Endometrial microvascular endothelial cells (primary cell): Measurements from ENCODE around the gene SGIP1. TPM values are rescaled to one million over a fixed set of nuclear protein-coding genes. Genes with fewer than 3 reads are reported as not detected.
"Not testable (repeated sequence)": the region's sequence is repeated elsewhere in the genome, so short reads cannot be mapped to it uniquely, and the experiment has no call there.

Source experiments
- in situ Hi-C: cut with HindIII; loops from 2 replicates; pipeline ENCODE4 v1.10.0; 2017; ENCODE audit warnings: low sequenced_read_pairs, low pct_unique_long_range_greater_than_20kb; ENCODE audit errors: inconsistent ontology term
- total RNA-seq: library from RNA; depleted of rRNA; stranded (reverse); fragments of >200 nt; gene quantifications from one replicate; pipeline ENCODE4 v1.2.3, GENCODE V29; 2015; ENCODE audit errors: inconsistent ontology term

SGIP1 gene
- total RNA-seq, 1 donor from 2014 or later: 0.46 TPM

DNA sequence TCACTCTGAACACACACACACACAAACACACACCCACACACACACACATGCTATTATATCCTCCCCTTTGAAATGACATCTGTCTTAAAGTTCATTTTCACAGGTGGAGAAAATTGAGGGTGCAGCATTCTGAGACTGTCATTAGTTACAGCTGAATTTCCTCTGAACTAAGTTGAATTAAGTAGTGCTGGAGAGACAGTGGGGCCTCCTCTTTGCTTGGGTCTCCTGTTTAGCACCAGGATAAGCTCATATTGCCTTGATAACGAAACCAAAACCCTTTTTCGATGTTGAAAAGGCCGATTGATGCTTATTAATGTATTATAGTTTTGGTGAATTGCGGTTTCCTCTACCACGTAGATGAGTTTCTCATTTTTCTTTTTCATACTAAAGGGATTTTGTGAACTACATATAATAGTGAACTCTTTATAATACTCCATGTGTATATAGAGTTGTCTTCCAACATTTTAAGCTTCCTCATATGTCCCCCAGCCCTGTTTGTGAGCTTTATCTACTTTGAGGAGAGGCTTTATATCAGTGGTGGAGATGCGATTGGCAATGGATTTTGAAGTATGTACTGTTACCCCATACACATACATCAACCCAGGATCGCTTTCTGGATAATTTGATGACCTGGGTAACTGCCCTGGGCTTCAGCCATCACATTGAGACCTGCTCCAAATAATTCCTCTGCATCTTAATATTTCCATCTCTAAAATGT lies 235.7 kb downstream of the SGIP1 start:
- in situ Hi-C loops: loop anchor here (25.0 kb wide), 1 partner anchor 218 kb away; no protein-coding TSS in a partner anchor

- in situ Hi-C loops: loop anchor here (25.0 kb wide), 1 partner anchor 217 kb away; no protein-coding TSS in a partner anchor
Observed at GRCh38 chr1:66770240-66770639, 236.3 kb downstream of the SGIP1 start.

DNA sequence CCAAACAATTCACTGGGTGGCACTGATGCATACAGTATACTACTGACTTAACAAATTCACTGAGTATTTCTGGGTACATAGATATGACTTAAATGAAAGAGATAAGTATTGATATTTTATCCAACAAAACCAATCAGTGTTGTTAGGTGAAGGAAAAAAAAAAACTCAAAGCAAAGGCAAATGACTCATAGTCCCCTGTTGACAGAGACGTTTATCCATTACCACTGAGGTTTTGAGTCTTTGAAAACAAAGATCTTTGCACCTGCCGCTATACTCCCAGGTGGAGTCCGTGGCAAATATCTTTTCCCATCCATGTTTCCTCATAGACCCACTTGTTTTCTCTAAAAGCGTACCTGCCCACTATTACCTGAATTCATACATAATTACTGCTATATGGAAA lies 236.7 kb downstream of the SGIP1 start:
- in situ Hi-C loops: loop anchor here (25.0 kb wide), 1 partner anchor 217 kb away; no protein-coding TSS in a partner anchor

DNA sequence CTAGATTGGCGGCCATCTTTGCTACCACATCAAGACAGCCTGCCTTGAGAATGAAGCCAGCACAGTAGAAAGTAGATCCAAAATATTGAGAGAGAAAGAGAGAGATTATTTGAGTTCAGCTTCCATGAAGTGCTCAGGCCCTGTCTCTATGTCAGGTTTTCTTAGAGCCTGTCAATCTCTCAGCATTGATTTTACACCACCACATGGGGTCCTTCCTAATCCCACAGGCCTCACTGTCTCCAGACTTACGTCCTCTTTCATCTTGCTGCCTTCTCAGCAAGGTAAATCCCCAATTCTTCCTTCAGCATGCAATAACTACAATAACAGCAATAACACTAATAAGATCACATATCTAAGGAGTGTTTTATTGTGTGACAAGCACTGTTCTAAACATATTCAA lies 239.3 kb downstream of the SGIP1 start:
- in situ Hi-C loops: loop anchor here (25.0 kb wide), 1 partner anchor 214 kb away; no protein-coding TSS in a partner anchor

DNA sequence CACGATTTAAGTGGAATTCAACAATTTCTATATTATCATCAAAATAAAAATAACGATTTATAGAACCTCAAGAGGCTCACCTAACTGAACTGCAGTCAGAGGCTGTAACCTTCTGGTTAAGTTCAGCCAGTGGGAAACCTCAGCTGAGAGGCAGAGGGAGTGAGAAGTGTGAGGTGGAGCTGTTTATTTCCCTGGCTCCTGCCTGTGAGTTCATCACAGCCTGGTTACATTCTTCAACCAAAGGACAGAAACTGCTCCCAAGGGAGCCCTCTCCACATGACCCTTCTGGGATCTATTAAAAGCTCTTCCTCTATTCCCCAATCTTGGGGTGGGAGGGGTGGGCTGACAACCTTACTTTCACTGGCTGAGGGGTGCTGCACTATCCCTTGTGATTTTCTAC lies 240.5 kb downstream of the SGIP1 start:
- in situ Hi-C loops: loop anchor here (25.0 kb wide), 1 partner anchor 213 kb away; no protein-coding TSS in a partner anchor

DNA sequence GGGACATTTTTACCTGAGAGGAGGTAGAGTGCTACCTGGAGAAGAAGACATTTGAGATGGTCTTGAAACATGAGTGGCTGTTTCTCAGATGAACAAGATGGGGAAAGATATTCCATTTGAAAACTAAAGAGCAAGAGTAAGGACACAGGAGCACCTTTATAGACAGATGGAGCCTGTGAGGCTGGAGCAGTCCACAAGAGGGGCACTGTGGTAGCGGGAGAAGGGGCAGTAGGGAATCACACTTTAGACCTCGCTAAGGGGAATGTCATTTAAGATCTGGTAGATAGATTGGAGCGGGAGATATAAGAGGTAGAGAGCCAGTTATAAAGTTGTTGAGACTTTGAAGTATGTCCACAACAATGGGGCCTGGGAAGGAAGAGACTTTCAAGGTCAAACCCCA lies 241.7 kb downstream of the SGIP1 start:
- in situ Hi-C loops: no loop called here

GRCh38 chr1:66777831-66778230 lies 243.9 kb downstream of the SGIP1 start:
- in situ Hi-C loops: no loop called here

DNA sequence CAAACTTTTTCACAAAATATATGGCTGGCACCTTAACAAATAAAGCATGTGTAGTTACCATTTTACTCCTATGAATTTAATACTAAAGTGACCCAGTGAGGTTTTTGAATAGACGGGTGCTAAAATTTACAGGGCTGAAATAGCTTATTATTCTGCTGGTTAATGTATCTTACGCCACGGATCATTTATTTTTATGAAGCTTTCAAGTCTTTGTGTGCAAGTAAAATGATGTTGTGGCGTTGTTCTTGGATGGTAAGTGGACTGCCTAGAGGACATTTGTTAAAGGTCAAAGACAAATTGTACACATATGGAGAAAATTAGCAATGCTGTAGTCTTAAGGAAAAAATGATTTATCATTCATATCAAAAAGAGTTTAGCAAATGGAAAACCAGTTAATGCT lies 244.3 kb downstream of the SGIP1 start:
- in situ Hi-C loops: no loop called here

- in situ Hi-C loops: no loop called here
Observed at GRCh38 chr1:66778969-66779368, 245.0 kb downstream of the SGIP1 start.

- in situ Hi-C loops: no loop called here
Observed at GRCh38 chr1:66779475-66780078, 245.6 kb downstream of the SGIP1 start.

DNA sequence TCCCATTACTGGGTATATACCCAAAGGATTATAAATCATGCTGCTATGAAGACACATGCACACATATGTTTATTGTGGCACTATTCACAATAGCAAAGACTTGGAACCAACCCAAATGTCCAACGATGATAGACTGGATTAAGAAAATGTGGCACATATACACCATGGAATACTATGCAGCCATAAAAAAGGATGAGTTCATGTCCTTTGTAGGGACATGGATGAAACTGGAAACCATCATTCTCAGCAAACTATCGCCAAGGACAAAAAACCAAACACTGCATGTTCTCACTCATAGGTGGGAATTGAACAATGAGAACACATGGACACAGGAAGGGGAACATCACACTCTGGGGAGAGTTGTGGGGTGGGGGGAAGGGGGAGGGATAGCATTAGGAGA lies 251.8 kb downstream of the SGIP1 start:
- in situ Hi-C loops: not testable (repeated sequence)

DNA sequence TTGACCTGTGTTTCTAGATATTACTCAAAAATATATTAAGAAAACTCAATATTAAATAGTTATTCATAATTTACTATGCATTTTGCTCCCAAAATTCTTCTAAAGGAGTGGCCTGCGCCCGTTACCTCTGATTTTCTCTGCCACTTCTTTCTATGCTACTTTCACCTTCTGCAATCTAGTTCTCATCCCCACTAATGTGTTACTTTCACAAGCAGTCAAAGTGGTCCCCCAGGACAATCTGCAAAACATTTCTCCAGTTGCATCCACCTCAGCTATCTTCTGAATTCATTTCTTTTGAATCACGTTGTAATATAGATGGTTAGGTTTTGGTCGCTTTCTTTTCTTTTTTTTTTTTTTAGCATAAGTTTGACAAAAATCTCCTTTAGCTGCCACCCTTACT lies 253.7 kb downstream of the SGIP1 start:
- in situ Hi-C loops: no loop called here

- in situ Hi-C loops: no loop called here
Observed at GRCh38 chr1:66788231-66788939, 254.4 kb downstream of the SGIP1 start.

DNA sequence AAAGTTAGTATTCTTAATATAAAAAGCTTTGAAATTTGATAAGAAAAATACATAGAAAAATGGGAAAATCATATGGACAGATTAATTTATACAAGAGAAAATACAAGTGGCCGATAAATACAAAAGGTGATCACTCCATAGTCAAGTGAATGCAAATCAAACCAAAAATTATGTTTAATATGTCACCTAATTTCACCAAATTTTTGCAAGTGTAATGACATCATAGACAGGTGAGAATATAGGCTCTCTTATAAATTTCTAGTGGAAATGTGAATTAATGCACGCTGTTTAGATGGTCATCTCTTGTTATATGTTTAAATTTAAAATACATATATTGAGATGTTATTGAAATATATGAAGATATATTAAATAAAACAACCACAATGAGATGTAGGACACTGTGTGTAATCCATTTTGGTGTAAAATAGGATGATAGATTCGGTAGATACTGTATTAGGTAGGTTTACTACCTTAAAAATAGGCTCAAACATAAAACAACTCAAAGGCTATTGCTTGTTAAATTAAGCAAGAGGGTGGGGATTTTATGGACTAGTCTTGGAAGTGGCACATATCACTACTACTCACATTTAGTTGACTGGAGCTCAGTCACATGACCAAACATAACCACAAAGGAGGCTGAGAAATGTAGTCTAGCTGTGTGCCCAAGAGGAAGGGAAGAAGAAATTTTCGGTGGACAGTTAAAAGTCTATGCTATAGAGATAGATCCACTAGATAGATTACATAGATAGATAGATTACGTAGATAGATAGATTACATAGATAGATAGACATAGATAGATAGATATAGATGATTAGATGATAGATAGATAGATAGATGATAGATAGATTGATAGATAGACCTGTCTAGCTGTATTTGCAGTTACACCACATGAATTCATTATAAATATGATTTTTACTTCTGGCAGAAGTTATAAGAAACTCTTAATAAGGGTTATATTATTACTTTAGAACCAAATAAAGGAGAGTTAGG lies 258.0 kb downstream of the SGIP1 start:
- in situ Hi-C loops: no loop called here

- in situ Hi-C loops: not testable (repeated sequence)
Observed at GRCh38 chr1:66795839-66796238, 261.9 kb downstream of the SGIP1 start.
